Measurements from ENCODE around the gene COL9A1. TPM values are rescaled to one million over a fixed set of nuclear protein-coding genes. Genes with fewer than 3 reads are reported as not detected.
A peak's percentile ranks its signal among the peaks of the same experiment; 100 is the strongest.

Gene COL9A1
- total RNA-seq, 1 donor from 2014 or later, result 18.7 TPM

DNA sequence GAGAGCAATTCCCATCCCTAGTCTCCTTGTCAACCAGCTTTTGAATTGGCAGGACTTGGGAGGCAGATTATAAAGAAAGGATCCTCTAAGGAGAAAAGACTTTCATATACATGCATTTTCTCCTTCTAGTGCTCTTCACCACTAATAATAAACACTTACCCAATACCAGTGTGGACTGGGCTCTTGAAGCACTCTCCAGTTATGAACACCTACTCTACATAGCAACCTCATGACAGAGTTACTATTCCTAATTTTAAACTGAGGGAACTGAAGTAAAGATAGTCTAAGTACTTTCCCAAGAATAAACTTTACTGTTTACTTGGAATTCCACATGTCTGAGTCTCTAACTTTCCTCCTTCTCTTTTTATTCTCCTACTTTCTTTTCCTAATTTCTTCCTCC, 4.8 kb downstream of the COL9A1 start:
- H3K4me3 ChIP-seq, result no peak overlapping the region
- H3K27me3 Mint-ChIP-seq (ENCODE audit: insufficient read depth, low read depth), result no peaks in the 10 kb centered on the region
- H3K27ac Mint-ChIP-seq, result no peak overlapping the region
- H3K36me3 Mint-ChIP-seq, result no peaks in the 10 kb centered on the region
- no peaks in the 10 kb centered on the region for H3K79me2 ChIP-seq (ENCODE audit: low read depth)
- H3K4me3 Mint-ChIP-seq, result no peak overlapping the region
- no peak for DNase-seq (ENCODE audit: low spot score)
- no peaks in the 10 kb centered on the region for H3K9me3 Mint-ChIP-seq
- no peak overlapping the region for H3K4me2 ChIP-seq
- H2AFZ ChIP-seq (replicated peaks), result no peak overlapping the region
- no peaks in the 10 kb centered on the region for H3K36me3 ChIP-seq
- no peaks in the 10 kb centered on the region for H3K9me3 ChIP-seq (ENCODE audit: low read depth)
- H3K27me3 ChIP-seq, result no peaks in the 10 kb centered on the region
- no peaks in the 10 kb centered on the region for H3K4me1 ChIP-seq
- H4K20me1 ChIP-seq (ENCODE audit: low read depth), result no peaks in the 10 kb centered on the region
- no peaks in the 10 kb centered on the region for H3K4me1 Mint-ChIP-seq
- no peaks in the 10 kb centered on the region for H3F3A ChIP-seq (ENCODE audit: low read depth)
- no peak for TF ChIP-seq EZH2 (IDR thresholded peaks at IDR 0.05)
- TF ChIP-seq, protein P1, sequence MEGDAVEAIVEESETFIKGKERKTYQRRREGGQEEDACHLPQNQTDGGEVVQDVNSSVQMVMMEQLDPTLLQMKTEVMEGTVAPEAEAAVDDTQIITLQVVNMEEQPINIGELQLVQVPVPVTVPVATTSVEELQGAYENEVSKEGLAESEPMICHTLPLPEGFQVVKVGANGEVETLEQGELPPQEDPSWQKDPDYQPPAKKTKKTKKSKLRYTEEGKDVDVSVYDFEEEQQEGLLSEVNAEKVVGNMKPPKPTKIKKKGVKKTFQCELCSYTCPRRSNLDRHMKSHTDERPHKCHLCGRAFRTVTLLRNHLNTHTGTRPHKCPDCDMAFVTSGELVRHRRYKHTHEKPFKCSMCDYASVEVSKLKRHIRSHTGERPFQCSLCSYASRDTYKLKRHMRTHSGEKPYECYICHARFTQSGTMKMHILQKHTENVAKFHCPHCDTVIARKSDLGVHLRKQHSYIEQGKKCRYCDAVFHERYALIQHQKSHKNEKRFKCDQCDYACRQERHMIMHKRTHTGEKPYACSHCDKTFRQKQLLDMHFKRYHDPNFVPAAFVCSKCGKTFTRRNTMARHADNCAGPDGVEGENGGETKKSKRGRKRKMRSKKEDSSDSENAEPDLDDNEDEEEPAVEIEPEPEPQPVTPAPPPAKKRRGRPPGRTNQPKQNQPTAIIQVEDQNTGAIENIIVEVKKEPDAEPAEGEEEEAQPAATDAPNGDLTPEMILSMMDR (IDR thresholded peaks at IDR 0.05), result no peak
- TF ChIP-seq EZH2phosphoT487 (IDR thresholded peaks at IDR 0.05), result no peak
- H3K27ac ChIP-seq, result no peak overlapping the region
- H3K9ac ChIP-seq, result no peak overlapping the region

DNA sequence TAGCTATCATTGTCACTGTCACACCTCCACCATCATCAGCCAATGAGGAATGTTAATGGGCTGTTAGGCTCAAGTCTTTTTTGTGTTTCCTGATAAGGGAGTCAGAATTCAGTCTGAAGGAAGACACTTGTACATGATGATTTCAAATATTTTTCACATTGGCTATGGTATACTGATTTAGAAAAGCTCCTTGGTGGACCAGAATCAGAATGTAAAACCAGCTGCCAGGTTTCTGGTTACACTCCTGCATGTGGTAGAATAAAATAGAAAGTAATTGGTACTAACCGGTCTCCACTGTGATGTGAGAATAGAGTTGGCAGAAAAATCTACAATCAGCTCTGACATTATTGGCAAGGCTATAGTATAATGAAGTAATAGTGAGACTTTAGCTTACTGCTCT, 10.7 kb downstream of the COL9A1 start:
- Histone ChIP-seq H3K4me3 (no peak overlapping the region), H3K27me3 (peaks cover 3% of the 10 kb centered on the region), H3K4me1 (no peaks in the 10 kb centered on the region), H3K27ac (no peak overlapping the region), H2AFZ (replicated peaks) (no peak overlapping the region), H3K36me3 (no peaks in the 10 kb centered on the region), H3K4me2 (no peak overlapping the region), H4K20me1 (ENCODE audit: low read depth) (no peaks in the 10 kb centered on the region), H3F3A (ENCODE audit: low read depth) (no peaks in the 10 kb centered on the region), H3K79me2 (ENCODE audit: low read depth) (no peaks in the 10 kb centered on the region), H3K9ac (no peak overlapping the region), H3K9me3 (ENCODE audit: low read depth) (no peaks in the 10 kb centered on the region)
- Mint-ChIP-seq H3K36me3 (no peaks in the 10 kb centered on the region), H3K4me3 (no peak overlapping the region), H3K9me3 (no peaks in the 10 kb centered on the region), H3K27ac (no peak overlapping the region), H3K27me3 (ENCODE audit: insufficient read depth, low read depth) (no peaks in the 10 kb centered on the region), H3K4me1 (no peaks in the 10 kb centered on the region)
- TF ChIP-seq EZH2 (IDR thresholded peaks at IDR 0.05), result no peak
- no peak for TF ChIP-seq EZH2phosphoT487 (IDR thresholded peaks at IDR 0.05)
- TF ChIP-seq, protein P1 (IDR thresholded peaks at IDR 0.05), result no peak
- no peak for DNase-seq (ENCODE audit: low spot score)

DNA sequence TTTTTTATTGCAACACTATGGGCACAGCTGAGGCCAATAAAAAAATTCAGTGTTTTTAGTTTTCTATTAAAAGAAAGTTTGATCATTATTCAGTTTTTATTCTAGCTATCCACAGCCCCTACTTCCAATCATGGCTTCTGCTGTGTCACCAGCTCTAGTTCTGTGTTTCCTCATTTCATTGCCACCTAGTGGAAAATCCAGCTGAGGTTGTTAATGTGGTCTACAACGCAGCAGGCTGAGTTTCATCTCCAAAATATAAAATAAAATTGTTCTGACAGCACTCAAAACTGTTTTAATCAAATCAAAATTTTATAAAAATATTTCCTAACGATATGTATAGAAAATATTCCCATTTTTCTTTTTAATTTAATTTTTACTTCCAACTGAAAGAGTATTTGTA, 13.6 kb downstream of the COL9A1 start:
- Mint-ChIP-seq H3K36me3 (no peaks in the 10 kb centered on the region), H3K9me3 (no peaks in the 10 kb centered on the region), H3K4me1 (no peaks in the 10 kb centered on the region), H3K4me3 (no peak overlapping the region), H3K27me3 (ENCODE audit: insufficient read depth, low read depth) (no peaks in the 10 kb centered on the region), H3K27ac (no peak overlapping the region)
- Histone ChIP-seq H3K27me3 (peaks cover 27% of the 10 kb centered on the region), H3F3A (ENCODE audit: low read depth) (no peaks in the 10 kb centered on the region), H2AFZ (replicated peaks) (no peak overlapping the region), H3K9me3 (ENCODE audit: low read depth) (no peaks in the 10 kb centered on the region), H4K20me1 (ENCODE audit: low read depth) (no peaks in the 10 kb centered on the region), H3K4me3 (no peak overlapping the region), H3K9ac (no peak overlapping the region), H3K4me1 (no peaks in the 10 kb centered on the region), H3K79me2 (ENCODE audit: low read depth) (no peaks in the 10 kb centered on the region), H3K27ac (no peak overlapping the region), H3K36me3 (no peaks in the 10 kb centered on the region), H3K4me2 (no peak overlapping the region)
- DNase-seq (ENCODE audit: low spot score), result peak; percentile 8
- TF ChIP-seq EZH2 (IDR thresholded peaks at IDR 0.05) (no peak), EZH2phosphoT487 (IDR thresholded peaks at IDR 0.05) (no peak)
- TF ChIP-seq, protein P1 (IDR thresholded peaks at IDR 0.05), result peak; percentile 36
